Effector CD8-positive, alpha-beta T cell (primary cell): ENCODE results near the gene JADE2.
A peak's percentile ranks its signal among the peaks of the same experiment; 100 is the strongest.
"Not testable (repeated sequence)": the region's sequence is repeated elsewhere in the genome, so short reads cannot be mapped to it uniquely, and the experiment has no call there.

Experiments
- DNase-seq: peaks from one replicate; lab custom pipeline; 2025; lab: John Stamatoyannopoulos, UW

The JADE2 gene

GRCh38 chr5:134552301-134552700 lies 26.8 kb downstream of the JADE2 start:
- no peak for DNase-seq

- not testable (repeated sequence) for DNase-seq
Observed at GRCh38 chr5:134552716-134553115, 27.2 kb downstream of the JADE2 start.

- DNase-seq: no peak
Observed at GRCh38 chr5:134553821-134554267, 28.4 kb downstream of the JADE2 start.

- peak; percentile 6 for DNase-seq
Observed at GRCh38 chr5:134554319-134555222, 29.1 kb downstream of the JADE2 start.

- no peak for DNase-seq
Observed at GRCh38 chr5:134555223-134555889, 29.9 kb downstream of the JADE2 start.

- peak; percentile 74 for DNase-seq
Observed at GRCh38 chr5:134555890-134556311, 30.4 kb downstream of the JADE2 start.

- DNase-seq: not testable (repeated sequence)
Observed at GRCh38 chr5:134556588-134556987, 31.1 kb downstream of the JADE2 start.

- DNase-seq: no peak
Observed at GRCh38 chr5:134556994-134557393, 31.5 kb downstream of the JADE2 start.

- no peak for DNase-seq
Observed at GRCh38 chr5:134559672-134560071, 34.2 kb downstream of the JADE2 start.

GRCh38 chr5:134560698-134561097 lies 35.2 kb downstream of the JADE2 start:
- no peak for DNase-seq

GRCh38 chr5:134561871-134562296 lies 36.4 kb downstream of the JADE2 start:
- DNase-seq: no peak

GRCh38 chr5:134563221-134563620 lies 37.8 kb downstream of the JADE2 start:
- no peak for DNase-seq

GRCh38 chr5:134563962-134564361 lies 38.5 kb downstream of the JADE2 start:
- DNase-seq: no peak

GRCh38 chr5:134564396-134564795 lies 38.9 kb downstream of the JADE2 start:
- no peak for DNase-seq

GRCh38 chr5:134565791-134566740 lies 40.6 kb downstream of the JADE2 start:
- DNase-seq: no peak

GRCh38 chr5:134566741-134567221 lies 41.3 kb downstream of the JADE2 start:
- no peak for DNase-seq

- no peak for DNase-seq
Observed at GRCh38 chr5:134567641-134568336, 42.3 kb downstream of the JADE2 start.

- no peak for DNase-seq
Observed at GRCh38 chr5:134568337-134568700, 42.8 kb downstream of the JADE2 start.

GRCh38 chr5:134568761-134569695 lies 43.6 kb downstream of the JADE2 start:
- no peak for DNase-seq
